ENCODE data around the gene TMPRSS4.

- TF ChIP-seq CTCF (IDR thresholded peaks at IDR 0.05), result no peak
- TF ChIP-seq POLR2A (IDR thresholded peaks at IDR 0.05), result no peak
Measured at GRCh38 chr11:118135051-118135795, 58.3 kb downstream of the TMPRSS4 start.
